A673 (cell line): ENCODE data around the gene ZBTB32. TPM values are rescaled to one million over a fixed set of nuclear protein-coding genes. Genes with fewer than 3 reads are reported as not detected.
"Not testable (repeated sequence)": the region's sequence is repeated elsewhere in the genome, so short reads cannot be mapped to it uniquely, and the experiment has no call there.

Experiments
- Bru-seq: library from RNA; stranded (reverse); fragments of 400-500 nt; gene quantifications from one replicate; lab custom pipeline; 2021; lab: Mats Ljungman, UMichigan
- BruChase-seq, 2 experiments: library from RNA; stranded (reverse); fragments of 400-500 nt; gene quantifications; one replicate each; lab custom pipeline; 2021; lab: Mats Ljungman, UMichigan
- BruUV-seq: library from RNA; stranded (reverse); fragments of 400-500 nt; replicated peaks from 2 replicates; lab custom pipeline; 2021; lab: Mats Ljungman, UMichigan
- CTCF ChIA-PET: fragments of 300-600 bp; sonication (Branson Sonifier 250); formaldehyde crosslinking; loops from one replicate; lab custom pipeline; 2022; ENCODE audit warnings: antibody characterized with exemption; lab: Charles Lee
- POLR2A ChIA-PET: fragments of 300-600 bp; sonication (Branson Sonifier 250); formaldehyde crosslinking; loops from one replicate; lab custom pipeline; 2022; ENCODE audit warnings: antibody characterized with exemption; ENCODE audit not compliant: low non-redundant PET; lab: Charles Lee
- DNase-seq: peaks from one replicate; pipeline ENCODE4 v3.0.0-alpha.2; 2015; ENCODE audit warnings: low spot score
- H3K27ac ChIP-seq: fragments of 200-600 bp; sonication (generic); 2 replicates; pipeline ENCODE4 v1.5.1; 2016; ENCODE audit warnings: mixed run types, low read depth, mild to moderate bottlenecking, mixed read lengths, antibody characterized with exemption, low read length; ENCODE audit not compliant: poor library complexity, severe bottlenecking
- H3K27me3 ChIP-seq: fragments of 200-600 bp; sonication (generic); replicated peaks from 2 replicates; pipeline ENCODE4 v1.6.1; 2017; ENCODE audit warnings: mixed run types, low read depth, mild to moderate bottlenecking, mixed read lengths, antibody characterized with exemption, low read length; ENCODE audit not compliant: insufficient read depth, poor library complexity
- H3K36me3 ChIP-seq: fragments of 200-600 bp; sonication (generic); 2 replicates; pipeline ENCODE4 v1.6.1; 2016; ENCODE audit warnings: mixed run types, mild to moderate bottlenecking, mixed read lengths, antibody characterized with exemption, low read length; ENCODE audit not compliant: insufficient read depth, poor library complexity, severe bottlenecking
- H3K4me1 ChIP-seq: fragments of 200-600 bp; sonication (generic); 2 replicates; pipeline ENCODE4 v1.6.1; 2017; ENCODE audit warnings: mixed run types, mild to moderate bottlenecking, mixed read lengths, antibody characterized with exemption, low read length; ENCODE audit not compliant: insufficient read depth, poor library complexity, severe bottlenecking
- H3K4me3 ChIP-seq: fragments of 200-600 bp; sonication (generic); 2 replicates; pipeline ENCODE4 v1.5.1; 2016; ENCODE audit warnings: low read depth, mixed run types, mild to moderate bottlenecking, mixed read lengths, low read length; ENCODE audit not compliant: poor library complexity, severe bottlenecking
- H3K9me3 ChIP-seq: fragments of 200-600 bp; sonication (generic); 2 replicates; pipeline ENCODE4 v1.6.1; 2016; ENCODE audit warnings: mixed run types, low read depth, mild to moderate bottlenecking, mixed read lengths, antibody characterized with exemption, low read length; ENCODE audit not compliant: poor library complexity, severe bottlenecking
- CTCF ChIP-seq: fragments of 300-800, 200-600 bp; sonication (generic); conservative IDR thresholded peaks from 2 replicates; pipeline ENCODE4 v1.5.1; 2017; ENCODE audit warnings: low read depth, mild to moderate bottlenecking, antibody characterized with exemption, low read length, moderate library complexity, mixed read lengths
- EZH2 ChIP-seq: fragments of 200-600 bp; sonication (generic); IDR thresholded peaks from 2 replicates; pipeline ENCODE4 v1.6.1; 2017; ENCODE audit warnings: borderline replicate concordance, low read depth, mild to moderate bottlenecking, mixed read lengths, antibody characterized with exemption, low read length; ENCODE audit not compliant: poor library complexity, severe bottlenecking
- intact Hi-C: fragments of 100-400 bp; cut with micrococcal nuclease; formaldehyde crosslinking; loops from one replicate; pipeline ENCODE4 v1.10.0; 2022; ENCODE audit not compliant: unreplicated experiment
- long read RNA-seq: library from polyadenylated mRNA; stranded (forward); transcript quantifications from one replicate; pipeline ENCODE4 v2.0.0, GENCODE V29; 2022
- total RNA-seq: library from RNA; stranded (reverse); gene quantifications from 2 replicates; pipeline ENCODE4 v1.2.3, GENCODE V29; 2021

The ZBTB32 gene
- total RNA-seq (not detected in 2 replicates), Bru-seq, nascent RNA (not detected), BruChase-seq, experiment 1, labeled RNA remaining after a 2-hour chase (not detected), BruChase-seq, experiment 2, labeled RNA remaining after a 6-hour chase (not detected)
- long read RNA-seq = 0 reads

- H3K27ac ChIP-seq = no peak within 1 kb of the TSS
- no peak within 1 kb of the TSS for H3K4me3 ChIP-seq
- H3K9me3 ChIP-seq = no peaks in the 10 kb centered on the region
- CTCF ChIA-PET = no interaction called here
- H3K36me3 ChIP-seq = no peaks in the 10 kb centered on the region
- peak; percentile 76 for DNase-seq
- intact Hi-C loops = no loop called here
- POLR2A ChIA-PET = no interaction called here
- TF ChIP-seq CTCF (no peak), EZH2 (no peak)
- BruUV-seq = no TSS peak
- no peaks in the 10 kb centered on the region for H3K4me1 ChIP-seq
- H3K27me3 ChIP-seq = peaks cover 12% of the 10 kb centered on the region
Measured at GRCh38 chr19:35704218-35704617, at the start of gene ZBTB32. TSS of gene ZBTB32 (plus strand) at chr19:35704558. CDS start at chr19:35714627, 10,069 bp downstream.

GRCh38 chr19:35654828-35655227 lies 49.5 kb upstream of the ZBTB32 start:
- CTCF ChIA-PET, H3K4me1 ChIP-seq, BruUV-seq, H3K27ac ChIP-seq, H3K4me3 ChIP-seq, DNase-seq, H3K27me3 ChIP-seq, intact Hi-C loops, POLR2A ChIA-PET, H3K9me3 ChIP-seq: not testable (repeated sequence)
- H3K36me3 ChIP-seq = peaks cover 61% of the 10 kb centered on the region

GRCh38 chr19:35655600-35655999 lies 48.8 kb upstream of the ZBTB32 start:
- no peaks in the 10 kb centered on the region for H3K4me1 ChIP-seq
- TF ChIP-seq CTCF (no peak), EZH2 (no peak)
- no peak overlapping the region for H3K27ac ChIP-seq
- CTCF ChIA-PET = no interaction called here
- intact Hi-C loops = no loop called here
- H3K36me3 ChIP-seq = peaks cover 57% of the 10 kb centered on the region
- POLR2A ChIA-PET = interaction anchor here (0.7 kb wide), 1 partner anchor 8 kb away, joined by 6 read pairs; no protein-coding TSS in a partner anchor
- BruUV-seq = no TSS peak
- DNase-seq = no peak
- H3K9me3 ChIP-seq = no peaks in the 10 kb centered on the region
- H3K27me3 ChIP-seq = no peaks in the 10 kb centered on the region
- no peak overlapping the region for H3K4me3 ChIP-seq

GRCh38 chr19:35656700-35657099 lies 47.7 kb upstream of the ZBTB32 start:
- ChIA-PET POLR2A (no interaction called here), CTCF (no interaction called here)
- Histone ChIP-seq H3K27ac (no peak overlapping the region), H3K4me3 (no peak overlapping the region), H3K36me3 (peaks cover 50% of the 10 kb centered on the region), H3K4me1 (no peaks in the 10 kb centered on the region), H3K27me3 (no peaks in the 10 kb centered on the region), H3K9me3 (no peaks in the 10 kb centered on the region)
- no peak for DNase-seq
- BruUV-seq = no TSS peak
- TF ChIP-seq CTCF (no peak), EZH2 (no peak)
- intact Hi-C loops = no loop called here
